ENCODE measurements around the gene TRIM8.

DNA sequence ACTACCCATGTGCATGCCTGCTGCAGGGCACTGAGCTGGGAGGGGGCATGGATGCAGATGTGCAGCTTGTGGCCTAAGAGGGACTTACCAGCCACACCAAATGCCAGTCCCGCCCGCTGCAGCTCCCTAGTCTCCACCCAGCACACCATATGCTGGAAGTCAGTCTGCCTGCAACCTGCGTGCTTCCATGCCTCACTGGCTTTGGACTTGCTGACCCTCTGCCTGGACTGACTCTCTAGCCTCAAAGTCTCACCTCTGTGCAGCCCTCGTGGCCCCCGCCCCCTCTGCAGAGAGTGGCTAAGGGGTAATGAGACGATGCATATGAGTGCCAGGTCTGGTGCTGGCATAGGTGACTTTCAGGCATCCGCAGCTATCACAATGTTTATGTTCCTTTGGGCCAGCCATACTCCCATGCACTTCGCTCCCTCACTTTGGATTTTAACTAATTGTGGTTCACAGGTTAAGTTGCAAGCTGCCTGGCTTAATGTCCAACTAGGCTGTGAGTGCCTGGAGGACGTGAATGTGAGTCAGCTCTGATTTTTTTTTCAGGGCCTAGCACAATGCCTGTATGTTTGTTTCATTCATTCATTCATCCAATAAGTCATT, 21.7 kb downstream of the TRIM8 start:
- no peak for TF ChIP-seq CTCF (IDR thresholded peaks at IDR 0.05; ENCODE audit: insufficient read depth, low read length, poor library complexity, severe bottlenecking)
- TF ChIP-seq EZH2phosphoT487 (conservative IDR thresholded peaks at IDR 0.05; ENCODE audit: low read length): no peak

Measured in SU-DHL-6 (cell line).